IMR-90 (cell line): ENCODE measurements around the gene PLVAP. TPM values are rescaled to one million over a fixed set of nuclear protein-coding genes. Genes with fewer than 3 reads are reported as not detected.

Experiments used
- ATAC-seq: fragments of 200-7000 bp; cut with Tn5 transposase; 2 replicates; pipeline ENCODE4 v1.9.1; 2020; ENCODE audit warnings: low read depth, mild to moderate bottlenecking, moderate library complexity
- BruUV-seq: library from RNA; stranded (reverse); fragments of 400-500 nt; replicated peaks from 2 replicates; lab custom pipeline; 2021; lab: Mats Ljungman, UMichigan
- CTCF ChIA-PET: fragments of 300-600 bp; formaldehyde crosslinking; extraction: SDS; loops from one replicate; lab custom pipeline; 2021; ENCODE audit warnings: antibody characterized with exemption; lab: Yijun Ruan, JAX
- POLR2A ChIA-PET: fragments of 300-600 bp; sonication (Branson Sonifier 250); formaldehyde crosslinking; loops from one replicate; lab custom pipeline; 2022; ENCODE audit warnings: antibody characterized with exemption; ENCODE audit not compliant: unreplicated experiment; lab: Charles Lee
- DNase-seq: peaks from one replicate; pipeline ENCODE4 v3.0.0; 2013
- H2AFZ ChIP-seq: replicated peaks from 2 replicates; pipeline ENCODE3; 2013; ENCODE audit warnings: low read length, mild to moderate bottlenecking; ENCODE audit not compliant: poor library complexity
- H2AK5ac ChIP-seq: 2 replicates; pipeline ENCODE4 v1.6.1; 2013; ENCODE audit warnings: low read depth, low read length, inconsistent platforms
- H2AK9ac ChIP-seq: replicated peaks from 2 replicates; pipeline ENCODE3; 2013; ENCODE audit warnings: mild to moderate bottlenecking, low read depth, low read length, moderate library complexity; ENCODE audit not compliant: poor library complexity
- H2BK120ac ChIP-seq: 2 replicates; pipeline ENCODE4 v1.6.1; 2013; ENCODE audit warnings: low read depth, low read length, inconsistent platforms
- H2BK15ac ChIP-seq: 3 replicates; pipeline ENCODE4 v1.6.1; 2013; ENCODE audit warnings: low read depth, low read length, inconsistent platforms
- H2BK20ac ChIP-seq: 2 replicates; pipeline ENCODE4 v1.6.1; 2013; ENCODE audit warnings: low read depth, mild to moderate bottlenecking, inconsistent platforms, low read length, moderate library complexity
- H2BK5ac ChIP-seq: 2 replicates; pipeline ENCODE4 v1.6.1; 2013; ENCODE audit warnings: mild to moderate bottlenecking, low read depth, low read length, inconsistent platforms; ENCODE audit not compliant: poor library complexity, severe bottlenecking
- H3K14ac ChIP-seq: replicated peaks from 2 replicates; pipeline ENCODE4 v1.6.1; 2013; ENCODE audit warnings: low read depth, low read length, inconsistent platforms
- H3K18ac ChIP-seq: 2 replicates; pipeline ENCODE4 v1.6.1; 2013; ENCODE audit warnings: low read depth, low read length, control low read depth
- H3K23ac ChIP-seq: 2 replicates; pipeline ENCODE4 v1.6.1; 2013; ENCODE audit warnings: low read depth, low read length, inconsistent platforms
- H3K27ac ChIP-seq: 2 replicates; pipeline ENCODE4 v1.5.1; 2013; ENCODE audit warnings: mild to moderate bottlenecking, control low read depth, low read length; ENCODE audit not compliant: insufficient read depth
- H3K27me3 ChIP-seq: 2 replicates; pipeline ENCODE4 v1.6.1; 2013; ENCODE audit warnings: low read length; ENCODE audit not compliant: control insufficient read depth, insufficient read depth
- H3K36me3 ChIP-seq: 2 replicates; pipeline ENCODE4 v1.6.1; 2013; ENCODE audit warnings: low read length, mixed read lengths; ENCODE audit not compliant: control insufficient read depth, insufficient read depth
- H3K4ac ChIP-seq: 2 replicates; pipeline ENCODE4 v1.6.1; 2013; ENCODE audit warnings: low read depth, low read length, inconsistent platforms
- H3K4me1 ChIP-seq: 2 replicates; pipeline ENCODE4 v1.6.1; 2013; ENCODE audit warnings: low read length, mixed read lengths; ENCODE audit not compliant: control insufficient read depth, insufficient read depth
- H3K4me2 ChIP-seq: 2 replicates; pipeline ENCODE4 v1.6.1; 2013; ENCODE audit warnings: low read depth, mild to moderate bottlenecking, control low read depth, low read length, moderate library complexity
- H3K4me3 ChIP-seq: 2 replicates; pipeline ENCODE4 v1.5.1; 2013; ENCODE audit warnings: low read depth, mild to moderate bottlenecking, control low read depth, low read length, moderate library complexity; ENCODE audit not compliant: insufficient read depth
- H3K56ac ChIP-seq: 2 replicates; pipeline ENCODE4 v1.6.1; 2013; ENCODE audit warnings: low read length, inconsistent platforms; ENCODE audit not compliant: insufficient read depth; ENCODE audit errors: extremely low read depth
- H3K79me1 ChIP-seq, 2 experiments: 2 replicates each; pipeline ENCODE4 v1.6.1; 2013; ENCODE audit warnings: low read length in 2 of 2, inconsistent platforms in 1 of 2, low read depth in 1 of 2
- H3K9ac ChIP-seq: 2 replicates; pipeline ENCODE4 v1.6.1; 2013; ENCODE audit warnings: low read depth, low read length, control low read depth
- H3K9me1 ChIP-seq: 2 replicates; pipeline ENCODE4 v1.6.1; 2013; ENCODE audit warnings: low read length, inconsistent platforms; ENCODE audit not compliant: insufficient read depth
- H3K9me3 ChIP-seq: 2 replicates; pipeline ENCODE4 v1.6.1; 2013; ENCODE audit warnings: low read length; ENCODE audit not compliant: control insufficient read depth, insufficient read depth
- H4K20me1 ChIP-seq: 2 replicates; pipeline ENCODE4 v1.6.1; 2013; ENCODE audit warnings: low read length, inconsistent platforms; ENCODE audit not compliant: insufficient read depth
- H4K5ac ChIP-seq: 2 replicates; pipeline ENCODE4 v1.6.1; 2013; ENCODE audit warnings: mild to moderate bottlenecking, low read depth, low read length, control low read depth
- H4K8ac ChIP-seq, 2 experiments: 2 replicates each; pipeline ENCODE4 v1.6.1; 2013; ENCODE audit warnings: low read depth in 2 of 2, low read length in 2 of 2, control low read depth in 1 of 2, inconsistent platforms in 1 of 2
- H4K91ac ChIP-seq: 2 replicates; pipeline ENCODE4 v1.6.1; 2013; ENCODE audit warnings: low read depth, low read length, inconsistent platforms; ENCODE audit not compliant: insufficient read depth
- BHLHE40 ChIP-seq: fragments of 150-350 bp; IDR thresholded peaks from 2 replicates; pipeline ENCODE4 v1.6.1; 2016; ENCODE audit warnings: mild to moderate bottlenecking, low read depth, low read length
- CEBPB ChIP-seq: IDR thresholded peaks from 2 replicates; pipeline ENCODE4 v1.6.1; 2012; ENCODE audit warnings: low read depth, low read length, improper control_type of control experiment
- CHD1 ChIP-seq: IDR thresholded peaks from 2 replicates; pipeline ENCODE4 v1.6.1; 2012; ENCODE audit warnings: low read depth, low read length, improper control_type of control experiment
- CTCF ChIP-seq: conservative IDR thresholded peaks from 2 replicates; pipeline ENCODE4 v1.5.1; 2012; ENCODE audit warnings: mild to moderate bottlenecking, low read depth, low read length, improper control_type of control experiment
- ELK1 ChIP-seq: fragments of 150-350 bp; IDR thresholded peaks from 2 replicates; pipeline ENCODE4 v1.6.1; 2016; ENCODE audit warnings: low read depth, mild to moderate bottlenecking, low read length, moderate library complexity, borderline replicate concordance
- FOS ChIP-seq: fragments of 150-350 bp; IDR thresholded peaks from 2 replicates; pipeline ENCODE4 v1.6.1; 2016; ENCODE audit warnings: low read depth, low read length
- MAFK ChIP-seq: IDR thresholded peaks from 2 replicates; pipeline ENCODE4 v1.6.1; 2012; ENCODE audit warnings: low read depth, low read length, improper control_type of control experiment
- MAZ ChIP-seq: IDR thresholded peaks from 2 replicates; pipeline ENCODE4 v1.6.1; 2012; ENCODE audit warnings: low read depth, mild to moderate bottlenecking, low read length, improper control_type of control experiment, moderate library complexity, borderline replicate concordance
- MXI1 ChIP-seq: IDR thresholded peaks from 2 replicates; pipeline ENCODE4 v1.6.1; 2012; ENCODE audit warnings: low read depth, mild to moderate bottlenecking, low read length, moderate library complexity, borderline replicate concordance
- NFE2L2 ChIP-seq: fragments of 150-350 bp; IDR thresholded peaks from 2 replicates; pipeline ENCODE4 v1.6.1; 2016; ENCODE audit warnings: low read depth, mild to moderate bottlenecking, low read length
- POLR2A ChIP-seq: IDR thresholded peaks from 2 replicates; pipeline ENCODE4 v1.6.1; 2012; ENCODE audit warnings: mild to moderate bottlenecking, low read depth, low read length
- RAD21 ChIP-seq: IDR thresholded peaks from 2 replicates; pipeline ENCODE4 v1.6.1; 2012; ENCODE audit warnings: low read length, improper control_type of control experiment
- RCOR1 ChIP-seq: IDR thresholded peaks from 2 replicates; pipeline ENCODE4 v1.6.1; 2012; ENCODE audit warnings: mild to moderate bottlenecking, low read length, improper control_type of control experiment; ENCODE audit not compliant: insufficient replicate concordance
- RFX5 ChIP-seq: IDR thresholded peaks from 2 replicates; pipeline ENCODE4 v1.8.0; 2012; ENCODE audit warnings: low read depth, mild to moderate bottlenecking, low read length, moderate library complexity
- SMC3 ChIP-seq: fragments of 150-350 bp; IDR thresholded peaks from 2 replicates; pipeline ENCODE4 v1.6.1; 2016; ENCODE audit warnings: low read depth, mild to moderate bottlenecking, antibody characterized with exemption, low read length, moderate library complexity
- USF2 ChIP-seq: fragments of 150-350 bp; IDR thresholded peaks from 2 replicates; pipeline ENCODE4 v1.6.1; 2017; ENCODE audit warnings: mild to moderate bottlenecking, antibody characterized with exemption, low read length, low read depth
- WGBS, 2 experiments: methylation state at CpG; one replicate each; pipeline versions ENCODE4 v1.1.5 to v1.1.7; 2013; ENCODE audit warnings: missing lambda C conversion rate in 2 of 2; ENCODE audit not compliant: insufficient read length in 1 of 2; ENCODE audit errors: extremely low coverage in 2 of 2; 5-methylcytosine and 5-hydroxymethylcytosine counted together
- dilution Hi-C: fragments of 300-500 bp; cut with HindIII; formaldehyde crosslinking; loops from one replicate; pipeline ENCODE4 v1.14.3; 2018; ENCODE audit warnings: low sequenced_read_pairs; ENCODE audit not compliant: unreplicated experiment
- in situ Hi-C: fragments of 300-500 bp; cut with MboI; formaldehyde crosslinking; loops from 3 replicates; pipeline ENCODE4 v1.14.3; 2019; ENCODE audit warnings: low sequenced_read_pairs, inconsistent platforms, mixed read lengths
- intact Hi-C: fragments of 100-400 bp; cut with micrococcal nuclease; formaldehyde crosslinking; loops from 2 replicates; pipeline ENCODE4 v1.10.0; 2022
- polyA plus RNA-seq, 3 experiments: library from polyadenylated mRNA; depleted of rRNA; stranded (reverse); fragments of >200 nt; gene quantifications; 2 replicates each; pipeline ENCODE4 v1.2.3, GENCODE V29; 2012; ENCODE audit warnings: low replicate concordance in 1 of 3
- total RNA-seq: library from RNA; depleted of rRNA; stranded (reverse); fragments of >200 nt; gene quantifications from 2 replicates; pipeline ENCODE4 v1.2.3, GENCODE V29; 2012

PLVAP gene
- total and polyA plus RNA-seq, 2 of the 4 experiments (the other 2 are of a cell fraction), result not detected

GRCh38 chr19:17318966-17319365, 58.2 kb downstream of the PLVAP start:
- H4K91ac ChIP-seq, result no peak overlapping the region
- peaks cover 56% of the 10 kb centered on the region for H3K36me3 ChIP-seq
- ChIA-PET POLR2A (no interaction called here), CTCF (no interaction called here)
- H3K18ac ChIP-seq, result no peak overlapping the region
- no peak overlapping the region for H3K27ac ChIP-seq
- H3K4me1 ChIP-seq, result no peaks in the 10 kb centered on the region
- no peaks in the 10 kb centered on the region for H3K27me3 ChIP-seq
- no peak overlapping the region for H3K4me2 ChIP-seq
- no peak for DNase-seq
- no peak overlapping the region for H2BK5ac ChIP-seq
- H3K9ac ChIP-seq, result no peak overlapping the region
- no peak overlapping the region for H3K14ac ChIP-seq
- no peak overlapping the region for H2BK120ac ChIP-seq
- no peak overlapping the region for H3K56ac ChIP-seq
- H3K9me3 ChIP-seq, result no peaks in the 10 kb centered on the region
- dilution Hi-C loops, result no loop called here
- 60% methylated on average over 1 of the region's 6 CpGs; no CpG with 5 or more reads in 1 of the 2 experiments for WGBS, 2 experiments
- no peak overlapping the region for H2AK5ac ChIP-seq
- no peak overlapping the region for H3K4me3 ChIP-seq
- intact Hi-C loops, result no loop called here
- TF ChIP-seq CTCF (no peak), USF2 (no peak), CEBPB (no peak), SMC3 (no peak), ELK1 (no peak), RAD21 (no peak), POLR2A (no peak), FOS (no peak), CHD1 (no peak), MXI1 (no peak), MAZ (no peak), BHLHE40 (no peak), RFX5 (no peak), MAFK (no peak), NFE2L2 (no peak), RCOR1 (no peak)
- no peak overlapping the region for H3K23ac ChIP-seq
- BruUV-seq, result no TSS peak
- H2AFZ ChIP-seq, result no peak overlapping the region
- H3K79me1 ChIP-seq, result peaks cover 15 to 25% of the 10 kb centered on the region in 2 experiments
- H4K8ac ChIP-seq, result no peak overlapping the region
- H4K5ac ChIP-seq, result no peak overlapping the region
- no peaks in the 10 kb centered on the region for H3K9me1 ChIP-seq
- H2AK9ac ChIP-seq, result no peak overlapping the region
- no peak overlapping the region for H3K4ac ChIP-seq
- H2BK15ac ChIP-seq, result no peak overlapping the region
- H4K20me1 ChIP-seq, result peaks cover 8% of the 10 kb centered on the region; the same call in 1 of the 2 replicates
- no peak overlapping the region for H2BK20ac ChIP-seq
- ATAC-seq, result no peak
- in situ Hi-C loops, result no loop called here
